ENCODE data around the gene AUH.

AUH gene

DNA sequence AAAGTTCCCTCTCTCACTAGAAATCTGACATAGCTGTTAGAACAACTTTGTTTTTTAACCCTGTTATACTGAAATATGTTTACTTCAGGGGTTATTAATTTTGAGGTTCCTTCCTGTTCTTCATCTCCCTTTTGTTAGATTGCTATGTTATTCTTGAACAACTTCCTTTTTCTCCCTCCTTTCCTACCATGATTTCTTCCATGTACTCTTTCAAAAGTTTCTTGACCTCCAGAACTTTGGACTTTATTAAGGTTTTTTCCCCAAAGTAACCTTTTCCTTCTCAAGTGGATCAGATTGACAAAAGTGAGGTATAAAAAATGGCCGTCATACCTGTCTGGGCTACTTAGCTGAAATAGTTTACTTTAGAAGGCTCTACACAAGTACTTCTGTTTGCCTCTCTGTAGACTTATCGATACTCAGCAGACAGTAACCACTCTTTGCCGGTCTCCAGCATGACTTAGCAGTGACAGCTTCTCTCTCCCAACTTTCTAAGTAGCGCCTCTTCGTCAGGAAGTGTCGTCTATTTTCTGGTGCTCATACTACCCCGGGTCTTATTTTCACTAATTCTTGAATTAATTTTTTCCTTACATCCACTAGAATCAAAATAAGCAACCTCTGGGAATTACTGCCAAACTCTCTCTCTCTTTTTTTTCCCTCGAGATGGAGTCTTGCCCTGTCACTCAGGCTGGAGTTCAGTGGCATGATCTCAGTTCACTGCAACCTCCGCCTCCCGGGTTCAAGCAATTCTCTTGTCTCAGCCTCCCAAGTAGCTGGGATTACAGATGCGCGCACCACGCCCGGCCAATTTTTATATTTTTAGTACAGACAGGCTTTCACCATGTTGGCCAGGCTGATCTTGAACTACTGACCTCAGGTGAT lies 42.2 kb upstream of the AUH start:
- H3K27ac ChIP-seq: no peak overlapping the region
- no peak for TF ChIP-seq ZFX (IDR thresholded peaks at IDR 0.05; ENCODE audit: borderline replicate concordance)
- TF ChIP-seq, protein P1, sequence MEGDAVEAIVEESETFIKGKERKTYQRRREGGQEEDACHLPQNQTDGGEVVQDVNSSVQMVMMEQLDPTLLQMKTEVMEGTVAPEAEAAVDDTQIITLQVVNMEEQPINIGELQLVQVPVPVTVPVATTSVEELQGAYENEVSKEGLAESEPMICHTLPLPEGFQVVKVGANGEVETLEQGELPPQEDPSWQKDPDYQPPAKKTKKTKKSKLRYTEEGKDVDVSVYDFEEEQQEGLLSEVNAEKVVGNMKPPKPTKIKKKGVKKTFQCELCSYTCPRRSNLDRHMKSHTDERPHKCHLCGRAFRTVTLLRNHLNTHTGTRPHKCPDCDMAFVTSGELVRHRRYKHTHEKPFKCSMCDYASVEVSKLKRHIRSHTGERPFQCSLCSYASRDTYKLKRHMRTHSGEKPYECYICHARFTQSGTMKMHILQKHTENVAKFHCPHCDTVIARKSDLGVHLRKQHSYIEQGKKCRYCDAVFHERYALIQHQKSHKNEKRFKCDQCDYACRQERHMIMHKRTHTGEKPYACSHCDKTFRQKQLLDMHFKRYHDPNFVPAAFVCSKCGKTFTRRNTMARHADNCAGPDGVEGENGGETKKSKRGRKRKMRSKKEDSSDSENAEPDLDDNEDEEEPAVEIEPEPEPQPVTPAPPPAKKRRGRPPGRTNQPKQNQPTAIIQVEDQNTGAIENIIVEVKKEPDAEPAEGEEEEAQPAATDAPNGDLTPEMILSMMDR (IDR thresholded peaks at IDR 0.05): no peak

DNA sequence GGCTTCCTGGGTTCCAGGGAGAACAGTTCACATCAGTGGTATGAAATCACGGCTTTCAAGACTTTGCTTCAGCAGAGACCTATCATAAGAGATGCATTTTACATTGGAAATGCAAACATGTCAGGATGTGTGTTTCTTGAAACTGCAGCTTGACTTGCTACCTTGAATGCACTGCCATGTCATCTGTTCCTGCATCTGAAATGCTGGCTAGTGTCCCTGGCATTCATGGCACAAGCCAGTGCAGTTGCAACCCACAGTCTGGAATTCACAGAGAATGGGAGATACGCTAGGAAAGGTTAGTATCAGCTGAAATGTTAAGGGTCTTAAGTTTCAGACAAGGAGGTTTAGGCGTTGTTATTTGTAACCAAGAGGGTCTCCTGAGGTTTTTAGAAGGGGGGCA lies 37.2 kb upstream of the AUH start:
- no peak for TF ChIP-seq ZFX (IDR thresholded peaks at IDR 0.05; ENCODE audit: borderline replicate concordance)
- TF ChIP-seq, protein P1 (IDR thresholded peaks at IDR 0.05): no peak
- H3K27ac ChIP-seq: no peak overlapping the region

DNA sequence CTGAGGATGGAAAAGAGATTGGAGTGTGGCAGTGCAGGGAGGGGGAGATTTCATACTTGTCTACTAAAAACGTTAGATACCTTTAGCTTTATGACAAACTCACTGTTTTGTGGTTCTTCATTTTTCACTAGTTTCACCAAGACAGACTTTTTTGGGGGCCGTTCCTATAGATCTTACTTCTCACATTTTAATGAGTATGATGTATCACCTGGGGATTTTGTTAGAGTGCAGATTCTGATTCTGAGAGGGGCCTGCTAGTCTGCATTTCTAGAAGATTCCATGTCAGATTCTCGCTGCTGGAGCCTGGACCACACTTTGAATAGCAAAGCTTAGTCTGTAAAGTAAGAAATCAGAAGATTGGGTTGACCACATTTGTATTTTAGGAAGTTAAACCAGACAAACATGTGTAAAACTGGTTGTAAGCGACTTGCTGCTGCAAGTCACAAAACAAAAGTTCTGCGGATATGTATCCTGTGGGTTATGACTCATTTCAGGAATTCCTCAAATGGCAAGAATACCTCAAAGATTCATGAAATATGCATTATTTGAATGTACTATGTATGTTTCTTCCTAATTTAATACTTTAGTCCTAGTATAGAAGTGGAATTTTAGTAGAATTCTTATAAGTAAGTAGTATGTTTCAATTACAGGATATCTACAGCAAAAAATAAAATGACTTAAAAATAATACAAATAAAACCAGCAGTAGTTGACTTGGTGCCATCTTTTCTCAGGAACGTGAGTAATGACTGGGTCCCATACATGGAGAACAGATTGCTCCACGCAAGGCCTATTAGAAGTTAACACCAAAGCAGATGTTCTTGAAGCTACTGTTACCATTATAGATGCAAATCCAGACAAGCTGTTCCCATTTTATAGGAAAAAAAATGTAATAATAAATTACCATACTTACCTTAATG lies 34.1 kb upstream of the AUH start:
- H3K27ac ChIP-seq: no peak overlapping the region
- TF ChIP-seq, protein P1 (IDR thresholded peaks at IDR 0.05): no peak

DNA sequence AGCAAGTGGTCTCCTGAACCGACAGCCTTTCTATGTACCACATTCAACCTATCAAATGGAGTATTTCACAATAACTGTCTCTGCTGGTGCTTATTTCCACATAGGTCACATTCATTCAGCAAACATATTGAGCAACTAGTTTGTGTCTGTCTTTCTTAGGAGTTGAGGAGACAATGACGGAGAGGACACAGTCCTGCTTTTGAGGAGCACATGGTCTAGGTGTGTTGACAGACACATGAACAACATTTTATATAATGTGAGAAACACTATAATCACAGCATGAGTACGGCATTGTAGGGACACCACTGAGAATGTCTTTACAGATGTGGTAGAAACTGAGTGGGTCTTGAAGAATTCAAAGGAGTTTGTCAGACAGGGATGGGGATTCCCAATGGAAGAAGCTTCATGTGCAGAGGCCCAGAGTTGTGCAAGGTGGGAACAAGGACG lies 33.4 kb upstream of the AUH start:
- H3K27ac ChIP-seq: no peak overlapping the region
- no peak for TF ChIP-seq ZFX (IDR thresholded peaks at IDR 0.05; ENCODE audit: borderline replicate concordance)
- TF ChIP-seq, protein P1 (IDR thresholded peaks at IDR 0.05): no peak

DNA sequence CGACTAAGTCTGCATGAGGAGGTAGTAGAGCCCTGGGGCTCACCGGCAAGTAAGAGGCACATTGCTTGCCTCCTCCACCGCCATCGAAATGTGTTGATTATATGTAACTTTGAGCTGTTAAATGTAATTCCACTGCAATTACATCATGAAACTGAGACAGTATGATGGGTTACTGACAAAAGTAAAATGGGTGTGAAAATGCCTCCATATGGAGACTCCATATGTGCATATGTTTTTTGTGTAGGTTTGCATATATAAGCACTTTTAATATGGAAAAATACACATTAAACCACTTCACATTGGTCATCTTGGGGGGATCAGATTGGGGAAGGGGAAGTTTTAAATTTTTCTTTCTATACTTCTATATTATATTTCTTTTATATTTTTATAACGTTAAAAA lies 32.1 kb upstream of the AUH start:
- TF ChIP-seq, protein P1 (IDR thresholded peaks at IDR 0.05): no peak
- no peak for TF ChIP-seq ZFX (IDR thresholded peaks at IDR 0.05; ENCODE audit: borderline replicate concordance)
- H3K27ac ChIP-seq: no peak overlapping the region

DNA sequence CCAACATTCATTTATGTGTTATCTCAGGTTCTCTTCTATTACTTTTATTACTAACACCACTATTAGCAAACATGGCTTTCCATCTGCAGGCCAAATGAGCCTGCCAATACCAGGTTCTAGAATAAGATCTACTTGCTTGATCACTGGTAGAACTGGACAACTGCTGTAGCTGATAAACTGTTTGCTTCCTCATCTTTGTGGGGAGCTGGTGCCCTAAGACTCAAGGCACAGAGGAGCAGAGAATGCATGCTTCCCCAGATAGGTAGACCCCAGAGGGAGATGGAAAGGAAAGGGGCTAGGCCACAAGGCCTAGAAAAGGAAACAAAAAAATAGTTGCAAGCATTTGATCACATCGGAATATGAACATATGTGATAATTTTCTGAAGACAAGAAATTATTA lies 30.7 kb upstream of the AUH start:
- no peak for TF ChIP-seq ZFX (IDR thresholded peaks at IDR 0.05; ENCODE audit: borderline replicate concordance)
- TF ChIP-seq, protein P1 (IDR thresholded peaks at IDR 0.05): no peak
- no peak overlapping the region for H3K27ac ChIP-seq

Data from 22Rv1 (cell line).